ENCODE results near the gene CES5A.

- no peak for TF ChIP-seq CTCF (IDR thresholded peaks at IDR 0.05; ENCODE audit: borderline replicate concordance, extremely low read depth, low read length, poor library complexity, severe bottlenecking)
- TF ChIP-seq EZH2 (IDR thresholded peaks at IDR 0.05; ENCODE audit: borderline replicate concordance, low read depth, low read length, severe bottlenecking), result no peak
These were observed 36.1 kb downstream of the CES5A start for GRCh38 chr16:55839115-55839514.

Measured in DND-41 (cell line).